IMR-90 (cell line): ENCODE data around the gene NNT. TPM values are rescaled to one million over a fixed set of nuclear protein-coding genes. Genes with fewer than 3 reads are reported as not detected.

Experiments
- ATAC-seq: fragments of 200-7000 bp; cut with Tn5 transposase; 2 replicates; pipeline ENCODE4 v1.9.1; 2020; ENCODE audit warnings: low read depth, mild to moderate bottlenecking, moderate library complexity
- BruUV-seq: library from RNA; stranded (reverse); fragments of 400-500 nt; replicated peaks from 2 replicates; lab custom pipeline; 2021; lab: Mats Ljungman, UMichigan
- CTCF ChIA-PET: fragments of 300-600 bp; formaldehyde crosslinking; extraction: SDS; loops from one replicate; lab custom pipeline; 2021; ENCODE audit warnings: antibody characterized with exemption; lab: Yijun Ruan, JAX
- POLR2A ChIA-PET: fragments of 300-600 bp; sonication (Branson Sonifier 250); formaldehyde crosslinking; loops from one replicate; lab custom pipeline; 2022; ENCODE audit warnings: antibody characterized with exemption; ENCODE audit not compliant: unreplicated experiment; lab: Charles Lee
- DNase-seq: peaks from one replicate; pipeline ENCODE4 v3.0.0; 2013
- H2AFZ ChIP-seq: replicated peaks from 2 replicates; pipeline ENCODE3; 2013; ENCODE audit warnings: low read length, mild to moderate bottlenecking; ENCODE audit not compliant: poor library complexity
- H2AK5ac ChIP-seq: 2 replicates; pipeline ENCODE4 v1.6.1; 2013; ENCODE audit warnings: low read depth, low read length, inconsistent platforms
- H2AK9ac ChIP-seq: replicated peaks from 2 replicates; pipeline ENCODE3; 2013; ENCODE audit warnings: mild to moderate bottlenecking, low read depth, low read length, moderate library complexity; ENCODE audit not compliant: poor library complexity
- H2BK120ac ChIP-seq: 2 replicates; pipeline ENCODE4 v1.6.1; 2013; ENCODE audit warnings: low read depth, low read length, inconsistent platforms
- H2BK15ac ChIP-seq: 3 replicates; pipeline ENCODE4 v1.6.1; 2013; ENCODE audit warnings: low read depth, low read length, inconsistent platforms
- H2BK20ac ChIP-seq: 2 replicates; pipeline ENCODE4 v1.6.1; 2013; ENCODE audit warnings: low read depth, mild to moderate bottlenecking, inconsistent platforms, low read length, moderate library complexity
- H2BK5ac ChIP-seq: 2 replicates; pipeline ENCODE4 v1.6.1; 2013; ENCODE audit warnings: mild to moderate bottlenecking, low read depth, low read length, inconsistent platforms; ENCODE audit not compliant: poor library complexity, severe bottlenecking
- H3K14ac ChIP-seq: replicated peaks from 2 replicates; pipeline ENCODE4 v1.6.1; 2013; ENCODE audit warnings: low read depth, low read length, inconsistent platforms
- H3K18ac ChIP-seq: 2 replicates; pipeline ENCODE4 v1.6.1; 2013; ENCODE audit warnings: low read depth, low read length, control low read depth
- H3K23ac ChIP-seq: 2 replicates; pipeline ENCODE4 v1.6.1; 2013; ENCODE audit warnings: low read depth, low read length, inconsistent platforms
- H3K27ac ChIP-seq: 2 replicates; pipeline ENCODE4 v1.5.1; 2013; ENCODE audit warnings: mild to moderate bottlenecking, control low read depth, low read length; ENCODE audit not compliant: insufficient read depth
- H3K27me3 ChIP-seq: 2 replicates; pipeline ENCODE4 v1.6.1; 2013; ENCODE audit warnings: low read length; ENCODE audit not compliant: control insufficient read depth, insufficient read depth
- H3K36me3 ChIP-seq: 2 replicates; pipeline ENCODE4 v1.6.1; 2013; ENCODE audit warnings: low read length, mixed read lengths; ENCODE audit not compliant: control insufficient read depth, insufficient read depth
- H3K4ac ChIP-seq: 2 replicates; pipeline ENCODE4 v1.6.1; 2013; ENCODE audit warnings: low read depth, low read length, inconsistent platforms
- H3K4me1 ChIP-seq: 2 replicates; pipeline ENCODE4 v1.6.1; 2013; ENCODE audit warnings: low read length, mixed read lengths; ENCODE audit not compliant: control insufficient read depth, insufficient read depth
- H3K4me2 ChIP-seq: 2 replicates; pipeline ENCODE4 v1.6.1; 2013; ENCODE audit warnings: low read depth, mild to moderate bottlenecking, control low read depth, low read length, moderate library complexity
- H3K4me3 ChIP-seq: 2 replicates; pipeline ENCODE4 v1.5.1; 2013; ENCODE audit warnings: low read depth, mild to moderate bottlenecking, control low read depth, low read length, moderate library complexity; ENCODE audit not compliant: insufficient read depth
- H3K56ac ChIP-seq: 2 replicates; pipeline ENCODE4 v1.6.1; 2013; ENCODE audit warnings: low read length, inconsistent platforms; ENCODE audit not compliant: insufficient read depth; ENCODE audit errors: extremely low read depth
- H3K79me1 ChIP-seq, 2 experiments: 2 replicates each; pipeline ENCODE4 v1.6.1; 2013; ENCODE audit warnings: low read length in 2 of 2, inconsistent platforms in 1 of 2, low read depth in 1 of 2
- H3K9ac ChIP-seq: 2 replicates; pipeline ENCODE4 v1.6.1; 2013; ENCODE audit warnings: low read depth, low read length, control low read depth
- H3K9me1 ChIP-seq: 2 replicates; pipeline ENCODE4 v1.6.1; 2013; ENCODE audit warnings: low read length, inconsistent platforms; ENCODE audit not compliant: insufficient read depth
- H3K9me3 ChIP-seq: 2 replicates; pipeline ENCODE4 v1.6.1; 2013; ENCODE audit warnings: low read length; ENCODE audit not compliant: control insufficient read depth, insufficient read depth
- H4K20me1 ChIP-seq: 2 replicates; pipeline ENCODE4 v1.6.1; 2013; ENCODE audit warnings: low read length, inconsistent platforms; ENCODE audit not compliant: insufficient read depth
- H4K5ac ChIP-seq: 2 replicates; pipeline ENCODE4 v1.6.1; 2013; ENCODE audit warnings: mild to moderate bottlenecking, low read depth, low read length, control low read depth
- H4K8ac ChIP-seq, 2 experiments: 2 replicates each; pipeline ENCODE4 v1.6.1; 2013; ENCODE audit warnings: low read depth in 2 of 2, low read length in 2 of 2, control low read depth in 1 of 2, inconsistent platforms in 1 of 2
- H4K91ac ChIP-seq: 2 replicates; pipeline ENCODE4 v1.6.1; 2013; ENCODE audit warnings: low read depth, low read length, inconsistent platforms; ENCODE audit not compliant: insufficient read depth
- BHLHE40 ChIP-seq: fragments of 150-350 bp; IDR thresholded peaks from 2 replicates; pipeline ENCODE4 v1.6.1; 2016; ENCODE audit warnings: mild to moderate bottlenecking, low read depth, low read length
- CEBPB ChIP-seq: IDR thresholded peaks from 2 replicates; pipeline ENCODE4 v1.6.1; 2012; ENCODE audit warnings: low read depth, low read length, improper control_type of control experiment
- CHD1 ChIP-seq: IDR thresholded peaks from 2 replicates; pipeline ENCODE4 v1.6.1; 2012; ENCODE audit warnings: low read depth, low read length, improper control_type of control experiment
- CTCF ChIP-seq: conservative IDR thresholded peaks from 2 replicates; pipeline ENCODE4 v1.5.1; 2012; ENCODE audit warnings: mild to moderate bottlenecking, low read depth, low read length, improper control_type of control experiment
- ELK1 ChIP-seq: fragments of 150-350 bp; IDR thresholded peaks from 2 replicates; pipeline ENCODE4 v1.6.1; 2016; ENCODE audit warnings: low read depth, mild to moderate bottlenecking, low read length, moderate library complexity, borderline replicate concordance
- FOS ChIP-seq: fragments of 150-350 bp; IDR thresholded peaks from 2 replicates; pipeline ENCODE4 v1.6.1; 2016; ENCODE audit warnings: low read depth, low read length
- MAFK ChIP-seq: IDR thresholded peaks from 2 replicates; pipeline ENCODE4 v1.6.1; 2012; ENCODE audit warnings: low read depth, low read length, improper control_type of control experiment
- MAZ ChIP-seq: IDR thresholded peaks from 2 replicates; pipeline ENCODE4 v1.6.1; 2012; ENCODE audit warnings: low read depth, mild to moderate bottlenecking, low read length, improper control_type of control experiment, moderate library complexity, borderline replicate concordance
- MXI1 ChIP-seq: IDR thresholded peaks from 2 replicates; pipeline ENCODE4 v1.6.1; 2012; ENCODE audit warnings: low read depth, mild to moderate bottlenecking, low read length, moderate library complexity, borderline replicate concordance
- NFE2L2 ChIP-seq: fragments of 150-350 bp; IDR thresholded peaks from 2 replicates; pipeline ENCODE4 v1.6.1; 2016; ENCODE audit warnings: low read depth, mild to moderate bottlenecking, low read length
- POLR2A ChIP-seq: IDR thresholded peaks from 2 replicates; pipeline ENCODE4 v1.6.1; 2012; ENCODE audit warnings: mild to moderate bottlenecking, low read depth, low read length
- RAD21 ChIP-seq: IDR thresholded peaks from 2 replicates; pipeline ENCODE4 v1.6.1; 2012; ENCODE audit warnings: low read length, improper control_type of control experiment
- RCOR1 ChIP-seq: IDR thresholded peaks from 2 replicates; pipeline ENCODE4 v1.6.1; 2012; ENCODE audit warnings: mild to moderate bottlenecking, low read length, improper control_type of control experiment; ENCODE audit not compliant: insufficient replicate concordance
- RFX5 ChIP-seq: IDR thresholded peaks from 2 replicates; pipeline ENCODE4 v1.8.0; 2012; ENCODE audit warnings: low read depth, mild to moderate bottlenecking, low read length, moderate library complexity
- SMC3 ChIP-seq: fragments of 150-350 bp; IDR thresholded peaks from 2 replicates; pipeline ENCODE4 v1.6.1; 2016; ENCODE audit warnings: low read depth, mild to moderate bottlenecking, antibody characterized with exemption, low read length, moderate library complexity
- USF2 ChIP-seq: fragments of 150-350 bp; IDR thresholded peaks from 2 replicates; pipeline ENCODE4 v1.6.1; 2017; ENCODE audit warnings: mild to moderate bottlenecking, antibody characterized with exemption, low read length, low read depth
- WGBS, 2 experiments: methylation state at CpG; one replicate each; pipeline versions ENCODE4 v1.1.5 to v1.1.7; 2013; ENCODE audit warnings: missing lambda C conversion rate in 2 of 2; ENCODE audit not compliant: insufficient read length in 1 of 2; ENCODE audit errors: extremely low coverage in 2 of 2; 5-methylcytosine and 5-hydroxymethylcytosine counted together
- dilution Hi-C: fragments of 300-500 bp; cut with HindIII; formaldehyde crosslinking; loops from one replicate; pipeline ENCODE4 v1.14.3; 2018; ENCODE audit warnings: low sequenced_read_pairs; ENCODE audit not compliant: unreplicated experiment
- in situ Hi-C: fragments of 300-500 bp; cut with MboI; formaldehyde crosslinking; loops from 3 replicates; pipeline ENCODE4 v1.14.3; 2019; ENCODE audit warnings: low sequenced_read_pairs, inconsistent platforms, mixed read lengths
- intact Hi-C: fragments of 100-400 bp; cut with micrococcal nuclease; formaldehyde crosslinking; loops from 2 replicates; pipeline ENCODE4 v1.10.0; 2022
- polyA plus RNA-seq, 3 experiments: library from polyadenylated mRNA; depleted of rRNA; stranded (reverse); fragments of >200 nt; gene quantifications; 2 replicates each; pipeline ENCODE4 v1.2.3, GENCODE V29; 2012; ENCODE audit warnings: low replicate concordance in 1 of 3
- total RNA-seq: library from RNA; depleted of rRNA; stranded (reverse); fragments of >200 nt; gene quantifications from 2 replicates; pipeline ENCODE4 v1.2.3, GENCODE V29; 2012

NNT gene
- total and polyA plus RNA-seq, 2 of the 4 experiments (the other 2 are of a cell fraction) = 23.1 to 57.2 TPM

GRCh38 chr5:43573058-43573457, 29.9 kb upstream of the NNT start:
- no peak overlapping the region for H2BK5ac ChIP-seq
- H4K20me1 ChIP-seq = no peaks in the 10 kb centered on the region
- H2AFZ ChIP-seq = no peak overlapping the region
- H3K18ac ChIP-seq = no peak overlapping the region
- in situ Hi-C loops (no loop called here), intact Hi-C loops (no loop called here), dilution Hi-C loops (no loop called here)
- BruUV-seq = no TSS peak
- H3K56ac ChIP-seq = no peak overlapping the region
- no CpG with 5 or more reads among the region's 1 CpG for WGBS, 2 experiments
- H3K36me3 ChIP-seq = no peaks in the 10 kb centered on the region
- no peak overlapping the region for H2BK15ac ChIP-seq
- DNase-seq (peak; percentile 43), ATAC-seq (no peak)
- H3K27ac ChIP-seq = no peak overlapping the region
- H3K9me3 ChIP-seq = no peaks in the 10 kb centered on the region
- H3K79me1 ChIP-seq = no peaks in the 10 kb centered on the region
- no peak overlapping the region for H3K14ac ChIP-seq
- no peaks in the 10 kb centered on the region for H3K9me1 ChIP-seq
- no peak overlapping the region for H4K8ac ChIP-seq
- no peak overlapping the region for H3K4me2 ChIP-seq
- H2AK9ac ChIP-seq = no peak overlapping the region
- no peak overlapping the region for H2AK5ac ChIP-seq
- H3K9ac ChIP-seq = no peak overlapping the region
- no peak overlapping the region for H2BK120ac ChIP-seq
- no peak overlapping the region for H2BK20ac ChIP-seq
- H4K5ac ChIP-seq = no peak overlapping the region
- no peak overlapping the region for H3K4ac ChIP-seq
- no peak overlapping the region for H3K23ac ChIP-seq
- H4K91ac ChIP-seq = no peak overlapping the region
- ChIA-PET CTCF (no interaction called here), POLR2A (no interaction called here)
- TF ChIP-seq CTCF (no peak), CEBPB (no peak), FOS (no peak), RCOR1 (no peak), RFX5 (no peak), MAFK (no peak), NFE2L2 (no peak), MXI1 (no peak), BHLHE40 (no peak), RAD21 (no peak), SMC3 (no peak), MAZ (no peak), ELK1 (no peak), USF2 (no peak), POLR2A (no peak), CHD1 (no peak)
- H3K4me3 ChIP-seq = no peak overlapping the region
- no peaks in the 10 kb centered on the region for H3K27me3 ChIP-seq
- H3K4me1 ChIP-seq = no peaks in the 10 kb centered on the region
